ENCODE measurements around the gene ENPP6.

GRCh38 chr4:184174571-184175488, 42.8 kb downstream of the ENPP6 start:
- TF ChIP-seq CTCF (conservative IDR thresholded peaks at IDR 0.05; ENCODE audit: low read length) = no peak
- TF ChIP-seq EZH2phosphoT487 (IDR thresholded peaks at IDR 0.05; ENCODE audit: borderline replicate concordance, low read depth, low read length) = no peak

Data from OCI-LY7 (cell line).